Activated CD4-positive, alpha-beta T cell treated with anti-CD3 and anti-CD28 coated beads for 24 hours (primary cell): Measurements from ENCODE around the gene AGAP1.
"Not testable (repeated sequence)": the region's sequence is repeated elsewhere in the genome, so short reads cannot be mapped to it uniquely, and the experiment has no call there.

ENCODE experiments used
- DNase-seq, 2 donors: peaks; one replicate each; pipeline ENCODE4 v3.0.0-alpha.2; 2020; ENCODE audit warnings: low read depth in 2 of 2

AGAP1 gene

GRCh38 chr2:236089271-236090026 is 595.6 kb downstream of the AGAP1 start:
- no peak for DNase-seq

DNA sequence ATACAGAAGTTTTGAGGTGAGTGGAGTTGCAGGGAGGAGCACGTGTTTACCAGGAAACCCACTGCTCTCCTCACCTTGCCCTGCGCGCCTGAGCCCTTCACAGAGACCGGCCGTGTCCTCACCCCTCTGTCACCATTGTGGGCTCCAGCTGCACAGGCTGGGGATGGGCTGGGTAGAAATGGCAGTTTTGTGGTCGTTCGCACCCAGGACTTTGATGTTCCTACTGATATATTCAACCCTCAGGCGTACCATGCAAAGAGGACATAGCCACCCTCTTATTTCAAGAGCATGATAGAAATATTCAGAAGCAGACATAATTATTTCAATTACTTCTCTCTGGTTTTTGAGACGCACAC is 596.2 kb downstream of the AGAP1 start:
- no peak for DNase-seq

GRCh38 chr2:236090826-236091225 is 597.0 kb downstream of the AGAP1 start:
- DNase-seq = not testable (repeated sequence)

GRCh38 chr2:236092714-236093113 is 598.9 kb downstream of the AGAP1 start:
- no peak for DNase-seq

GRCh38 chr2:236093134-236093533 is 599.3 kb downstream of the AGAP1 start:
- no peak for DNase-seq

- DNase-seq = no peak
Measured at GRCh38 chr2:236095504-236095903, 601.7 kb downstream of the AGAP1 start.

GRCh38 chr2:236101311-236101950 is 607.6 kb downstream of the AGAP1 start:
- no peak for DNase-seq

GRCh38 chr2:236102971-236103370 is 609.1 kb downstream of the AGAP1 start:
- no peak for DNase-seq

DNA sequence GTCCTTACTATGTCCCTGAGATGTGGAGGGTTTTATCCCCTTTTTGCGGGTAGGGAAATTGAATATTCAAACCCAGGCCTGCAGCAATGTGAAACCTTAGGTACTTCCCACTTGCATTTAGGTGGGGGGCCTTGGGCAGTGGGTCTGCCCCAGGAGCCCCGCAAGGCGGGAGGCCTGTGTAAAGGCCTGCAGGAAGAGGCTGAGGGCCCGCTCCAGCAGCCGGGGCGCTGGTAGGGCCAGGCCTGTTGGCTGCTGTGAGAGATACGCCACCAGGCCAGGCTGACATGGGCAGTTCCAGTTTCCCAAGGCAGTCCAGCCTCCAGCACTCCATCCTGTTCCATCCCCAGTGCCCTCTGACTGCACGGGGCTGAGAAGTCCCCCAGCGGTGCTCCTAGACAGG is 610.1 kb downstream of the AGAP1 start:
- no peak for DNase-seq

GRCh38 chr2:236105955-236106607 is 612.2 kb downstream of the AGAP1 start:
- no peak for DNase-seq

GRCh38 chr2:236106761-236107160 is 612.9 kb downstream of the AGAP1 start:
- no peak for DNase-seq

- DNase-seq = no peak
Measured at GRCh38 chr2:236107536-236107935, 613.7 kb downstream of the AGAP1 start.

- no peak for DNase-seq
Measured at GRCh38 chr2:236107942-236108625, 614.2 kb downstream of the AGAP1 start.

DNA sequence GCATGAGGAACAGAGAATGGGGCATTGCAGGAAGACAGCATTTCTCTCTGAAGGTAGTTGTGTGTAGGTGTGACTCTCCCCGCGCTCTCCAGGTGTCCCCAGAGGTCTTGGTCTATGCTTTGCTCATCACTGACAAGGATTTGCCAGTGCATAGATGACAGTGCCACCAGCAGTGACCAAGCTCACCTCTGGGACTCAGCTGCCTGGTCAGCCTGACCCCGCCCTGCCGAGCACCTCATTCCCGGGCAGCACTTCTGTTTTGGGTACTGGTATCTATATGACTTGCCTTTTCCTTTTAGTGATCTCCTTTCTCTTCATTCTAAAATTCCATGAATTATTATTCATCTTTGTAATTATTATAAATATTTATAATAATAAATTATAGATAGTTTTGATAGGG is 615.2 kb downstream of the AGAP1 start:
- DNase-seq = no peak

- DNase-seq = no peak
Measured at GRCh38 chr2:236109473-236109872, 615.6 kb downstream of the AGAP1 start.

GRCh38 chr2:236112466-236112865 is 618.6 kb downstream of the AGAP1 start:
- DNase-seq = no peak

- no peak for DNase-seq
Measured at GRCh38 chr2:236113425-236113824, 619.6 kb downstream of the AGAP1 start.

GRCh38 chr2:236113948-236114347 is 620.1 kb downstream of the AGAP1 start:
- no peak for DNase-seq

GRCh38 chr2:236114959-236115358 is 621.1 kb downstream of the AGAP1 start:
- no peak for DNase-seq

GRCh38 chr2:236117401-236117800 is 623.6 kb downstream of the AGAP1 start:
- DNase-seq = no peak

- no peak for DNase-seq
Measured at GRCh38 chr2:236117861-236118269, 624.0 kb downstream of the AGAP1 start.

DNA sequence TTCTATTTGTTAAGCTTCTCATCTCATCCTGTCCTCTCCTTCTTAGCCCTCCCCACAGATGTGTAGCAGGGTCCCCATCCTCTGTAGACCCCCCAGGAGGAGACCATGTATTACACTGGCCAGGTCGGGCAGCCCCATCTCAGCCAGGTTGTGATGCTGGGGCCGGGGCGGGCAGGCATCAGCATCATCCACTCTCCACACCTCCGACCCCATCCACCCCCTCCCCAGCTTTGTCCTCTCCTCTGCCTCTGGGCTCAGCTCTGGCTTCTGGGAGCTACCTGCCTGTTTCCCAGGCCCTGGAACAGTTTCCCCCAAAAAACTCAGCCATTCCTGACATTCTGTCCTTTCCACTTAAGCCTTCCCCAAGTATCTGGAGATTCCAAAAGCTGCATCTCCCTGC is 625.2 kb downstream of the AGAP1 start:
- DNase-seq = no peak
